ENCODE measurements around the gene VWA8. TPM values are rescaled to one million over a fixed set of nuclear protein-coding genes. Genes with fewer than 3 reads are reported as not detected.

VWA8 gene
- total RNA-seq, 1 experiment from 2014 or later = 22.6 TPM

DNA sequence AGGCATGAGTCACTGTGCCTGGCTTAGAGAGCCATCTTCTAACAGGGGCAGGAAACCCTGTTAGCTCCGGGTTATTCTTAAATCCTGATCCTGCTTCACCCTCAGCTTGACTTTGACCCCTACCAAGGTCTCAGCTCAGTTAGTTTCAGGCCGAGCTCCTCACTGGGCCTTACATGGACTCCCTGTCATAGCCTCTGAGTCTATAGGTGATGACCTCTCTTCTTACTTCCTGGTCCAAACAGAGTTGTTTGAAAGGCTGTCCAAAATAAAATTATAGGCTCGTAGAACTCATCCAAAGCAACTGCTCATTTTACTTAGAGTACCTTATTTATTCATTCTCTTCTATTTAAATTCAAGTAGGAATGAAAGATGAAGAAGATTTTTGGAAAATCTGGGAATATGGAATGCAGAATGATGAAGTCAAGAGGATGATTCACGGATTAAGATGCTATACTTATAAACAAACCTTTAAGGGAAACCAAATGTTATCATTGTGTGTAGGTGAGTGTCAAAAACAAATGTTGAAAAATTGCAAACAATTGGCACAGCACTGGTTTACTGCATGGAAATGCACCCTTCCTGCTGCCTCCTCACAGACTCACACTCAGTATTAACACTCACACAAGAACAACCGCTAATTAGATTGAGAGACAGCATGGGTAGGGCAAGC, 329.5 kb downstream of the VWA8 start:
- ATAC-seq (no peak), DNase-seq (ENCODE audit: low read depth, low spot score) (no peak)
- no peaks in the 10 kb centered on the region for H3K9me3 ChIP-seq (ENCODE audit: control insufficient read depth in 1 of 2, insufficient read depth in 1 of 2, low read depth in 1 of 2, low read length in 2 of 2)
- CTCF ChIA-PET = no interaction called here
- no peaks in the 10 kb centered on the region for H3K9me2 ChIP-seq (ENCODE audit: insufficient read depth)
- no peak overlapping the region for H3K9ac ChIP-seq (ENCODE audit: low read length)
- RAD21 ChIA-PET (ENCODE audit: low non-redundant PET in 1 of 2, low total read pairs in 2 of 2, uncharacterized antibody in 2 of 2, unreplicated experiment in 2 of 2) = no interaction called here
- H3K27ac ChIP-seq (ENCODE audit: low read depth, low read length) = no peak overlapping the region
- POLR2A ChIA-PET = no interaction called here
- no peak overlapping the region for H3K4me3 ChIP-seq (replicated peaks in 1 of 2; ENCODE audit: low read depth in 1 of 2, low read length in 2 of 2)
- no peak overlapping the region for H2AFZ ChIP-seq (ENCODE audit: low read depth, low read length, poor library complexity, severe bottlenecking)
- no TSS peak for BruUV-seq (replicated peaks)
- H3K27me3 ChIP-seq (ENCODE audit: insufficient read depth, low read length) = no peaks in the 10 kb centered on the region
- intact Hi-C loops (cut with micrococcal nuclease) = no loop called here
- H3K79me2 ChIP-seq (ENCODE audit: insufficient read depth, low read length) = no peaks in the 10 kb centered on the region
- no peaks in the 10 kb centered on the region for H3K36me3 ChIP-seq (ENCODE audit: control insufficient read depth in 1 of 2, insufficient read depth in 2 of 2, low read length in 2 of 2)
- H3K4me2 ChIP-seq (ENCODE audit: low read length) = no peak overlapping the region
- no peaks in the 10 kb centered on the region for H4K20me1 ChIP-seq (ENCODE audit: insufficient read depth)
- peaks cover 6 to 8% of the 10 kb centered on the region in 2 experiments for H3K4me1 ChIP-seq (ENCODE audit: control insufficient read depth in 1 of 2, insufficient read depth in 2 of 2, low read length in 2 of 2)
- no peak for TF ChIP-seq ELF1 (IDR thresholded peaks at IDR 0.05; ENCODE audit: borderline replicate concordance, low read depth)
- no peak for TF ChIP-seq RAD21 (IDR thresholded peaks at IDR 0.05; ENCODE audit: low read depth)
- TF ChIP-seq EZH2 (IDR thresholded peaks at IDR 0.05) = no peak
- TF ChIP-seq, protein P1, sequence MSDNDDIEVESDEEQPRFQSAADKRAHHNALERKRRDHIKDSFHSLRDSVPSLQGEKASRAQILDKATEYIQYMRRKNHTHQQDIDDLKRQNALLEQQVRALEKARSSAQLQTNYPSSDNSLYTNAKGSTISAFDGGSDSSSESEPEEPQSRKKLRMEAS (IDR thresholded peaks at IDR 0.05) = no peak

DNA sequence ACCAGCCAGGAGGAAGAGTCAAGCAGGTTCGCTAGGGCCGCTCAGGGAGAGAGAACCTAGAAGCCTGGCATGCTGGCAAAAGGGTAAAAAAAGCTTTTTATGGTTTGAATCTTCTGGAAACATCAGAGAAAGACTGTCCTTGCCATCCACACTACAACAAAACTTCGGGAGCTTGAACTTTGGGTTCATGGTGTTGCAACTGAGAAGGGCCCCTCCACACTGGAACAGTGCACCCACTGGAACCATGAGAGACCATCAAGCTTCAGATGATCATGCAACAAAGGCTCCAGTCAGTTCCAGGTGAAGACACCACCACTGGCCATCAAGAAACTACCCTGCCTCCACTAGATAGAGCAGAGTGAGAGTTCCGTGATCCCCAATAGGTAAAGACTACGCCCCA, 333.5 kb downstream of the VWA8 start:
- no peak overlapping the region for H3K9ac ChIP-seq (ENCODE audit: low read length)
- H3K79me2 ChIP-seq (ENCODE audit: insufficient read depth, low read length) = no peaks in the 10 kb centered on the region
- H3K4me3 ChIP-seq (replicated peaks in 1 of 2; ENCODE audit: low read depth in 1 of 2, low read length in 2 of 2) = no peak overlapping the region
- intact Hi-C loops (cut with micrococcal nuclease) = no loop called here
- DNase-seq (ENCODE audit: low read depth, low spot score) (no peak), ATAC-seq (no peak)
- BruUV-seq (replicated peaks) = no TSS peak
- no peak overlapping the region for H3K27ac ChIP-seq (ENCODE audit: low read depth, low read length)
- no peaks in the 10 kb centered on the region for H3K36me3 ChIP-seq (ENCODE audit: control insufficient read depth in 1 of 2, insufficient read depth in 2 of 2, low read length in 2 of 2)
- ChIA-PET POLR2A (no interaction called here), CTCF (no interaction called here), RAD21 (ENCODE audit: low non-redundant PET in 1 of 2, low total read pairs in 2 of 2, uncharacterized antibody in 2 of 2, unreplicated experiment in 2 of 2) (no interaction called here)
- no peaks in the 10 kb centered on the region for H3K9me3 ChIP-seq (ENCODE audit: control insufficient read depth in 1 of 2, insufficient read depth in 1 of 2, low read depth in 1 of 2, low read length in 2 of 2)
- no peak overlapping the region for H2AFZ ChIP-seq (ENCODE audit: low read depth, low read length, poor library complexity, severe bottlenecking)
- H3K9me2 ChIP-seq (ENCODE audit: insufficient read depth) = no peaks in the 10 kb centered on the region
- peaks cover 3 to 8% of the 10 kb centered on the region in 2 experiments; a peak in 3 of 4 replicates for H3K4me1 ChIP-seq (ENCODE audit: control insufficient read depth in 1 of 2, insufficient read depth in 2 of 2, low read length in 2 of 2)
- H4K20me1 ChIP-seq (ENCODE audit: insufficient read depth) = no peaks in the 10 kb centered on the region
- H3K27me3 ChIP-seq (ENCODE audit: insufficient read depth, low read length) = no peaks in the 10 kb centered on the region
- no peak overlapping the region for H3K4me2 ChIP-seq (ENCODE audit: low read length)
- TF ChIP-seq EZH2 (IDR thresholded peaks at IDR 0.05) (no peak), SP1 (IDR thresholded peaks at IDR 0.05; ENCODE audit: low read depth) (no peak), CBX3 (IDR thresholded peaks at IDR 0.05; ENCODE audit: low read depth) (no peak), ZNF274 (IDR thresholded peaks at IDR 0.05; ENCODE audit: low read depth, low read length) (no peak), EGR1 (IDR thresholded peaks at IDR 0.05; ENCODE audit: low read depth) (no peak), SRF (IDR thresholded peaks at IDR 0.05; ENCODE audit: low read depth) (no peak), FOSL1 (IDR thresholded peaks at IDR 0.05; ENCODE audit: low read depth) (no peak), YY1 (IDR thresholded peaks at IDR 0.05; ENCODE audit: extremely low read depth, insufficient replicate concordance, low read depth, low read length) (no peak), ELF1 (IDR thresholded peaks at IDR 0.05; ENCODE audit: borderline replicate concordance, low read depth) (no peak), ZFX (IDR thresholded peaks at IDR 0.05) (no peak), TCF7L2 (IDR thresholded peaks at IDR 0.05; ENCODE audit: borderline replicate concordance, extremely low read depth, insufficient read depth, insufficient read length) (no peak)
- TF ChIP-seq, protein P2, sequence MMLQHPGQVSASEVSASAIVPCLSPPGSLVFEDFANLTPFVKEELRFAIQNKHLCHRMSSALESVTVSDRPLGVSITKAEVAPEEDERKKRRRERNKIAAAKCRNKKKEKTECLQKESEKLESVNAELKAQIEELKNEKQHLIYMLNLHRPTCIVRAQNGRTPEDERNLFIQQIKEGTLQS (IDR thresholded peaks at IDR 0.05) = no peak
- TF ChIP-seq, protein P3, sequence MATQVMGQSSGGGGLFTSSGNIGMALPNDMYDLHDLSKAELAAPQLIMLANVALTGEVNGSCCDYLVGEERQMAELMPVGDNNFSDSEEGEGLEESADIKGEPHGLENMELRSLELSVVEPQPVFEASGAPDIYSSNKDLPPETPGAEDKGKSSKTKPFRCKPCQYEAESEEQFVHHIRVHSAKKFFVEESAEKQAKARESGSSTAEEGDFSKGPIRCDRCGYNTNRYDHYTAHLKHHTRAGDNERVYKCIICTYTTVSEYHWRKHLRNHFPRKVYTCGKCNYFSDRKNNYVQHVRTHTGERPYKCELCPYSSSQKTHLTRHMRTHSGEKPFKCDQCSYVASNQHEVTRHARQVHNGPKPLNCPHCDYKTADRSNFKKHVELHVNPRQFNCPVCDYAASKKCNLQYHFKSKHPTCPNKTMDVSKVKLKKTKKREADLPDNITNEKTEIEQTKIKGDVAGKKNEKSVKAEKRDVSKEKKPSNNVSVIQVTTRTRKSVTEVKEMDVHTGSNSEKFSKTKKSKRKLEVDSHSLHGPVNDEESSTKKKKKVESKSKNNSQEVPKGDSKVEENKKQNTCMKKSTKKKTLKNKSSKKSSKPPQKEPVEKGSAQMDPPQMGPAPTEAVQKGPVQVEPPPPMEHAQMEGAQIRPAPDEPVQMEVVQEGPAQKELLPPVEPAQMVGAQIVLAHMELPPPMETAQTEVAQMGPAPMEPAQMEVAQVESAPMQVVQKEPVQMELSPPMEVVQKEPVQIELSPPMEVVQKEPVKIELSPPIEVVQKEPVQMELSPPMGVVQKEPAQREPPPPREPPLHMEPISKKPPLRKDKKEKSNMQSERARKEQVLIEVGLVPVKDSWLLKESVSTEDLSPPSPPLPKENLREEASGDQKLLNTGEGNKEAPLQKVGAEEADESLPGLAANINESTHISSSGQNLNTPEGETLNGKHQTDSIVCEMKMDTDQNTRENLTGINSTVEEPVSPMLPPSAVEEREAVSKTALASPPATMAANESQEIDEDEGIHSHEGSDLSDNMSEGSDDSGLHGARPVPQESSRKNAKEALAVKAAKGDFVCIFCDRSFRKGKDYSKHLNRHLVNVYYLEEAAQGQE (IDR thresholded peaks at IDR 0.05; ENCODE audit: low read depth) = no peak
- TF ChIP-seq, protein P1 (IDR thresholded peaks at IDR 0.05) = no peak

Measured in HCT116 (cell line).